T-helper 17 cell (primary cell): ENCODE data around the gene PTX3. TPM values are rescaled to one million over a fixed set of nuclear protein-coding genes. Genes with fewer than 3 reads are reported as not detected.

ENCODE experiments used
- ATAC-seq: fragments of 150-1000 bp; cut with Tn5 transposase; 2 replicates; pipeline ENCODE4 v1.10.0; 2021; ENCODE audit warnings: mild to moderate bottlenecking, moderate library complexity
- DNase-seq, 3 donors: peaks; one replicate each; pipeline versions ENCODE4 v3.0.0 to v3.0.0-alpha.2; 2020 to 2021
- H3K9me3 ChIP-seq: one replicate; pipeline ENCODE4 v1.7.0; 2013; ENCODE audit warnings: low read length, mild to moderate bottlenecking; ENCODE audit not compliant: control insufficient read depth, poor library complexity, severe bottlenecking
- H3K27ac Mint-ChIP-seq: one replicate; pipeline ENCODE4 v1.8.0; 2022; ENCODE audit warnings: mild to moderate bottlenecking, moderate library complexity, mixed read lengths
- H3K27me3 Mint-ChIP-seq: one replicate; pipeline ENCODE4 v1.8.0; 2022; ENCODE audit warnings: mixed read lengths
- H3K36me3 Mint-ChIP-seq: one replicate; pipeline ENCODE4 v1.8.0; 2022; ENCODE audit warnings: low read depth, mixed read lengths
- H3K4me1 Mint-ChIP-seq: one replicate; pipeline ENCODE4 v1.8.0; 2022; ENCODE audit warnings: mild to moderate bottlenecking, mixed read lengths
- H3K4me3 Mint-ChIP-seq: one replicate; pipeline ENCODE4 v1.8.0; 2022; ENCODE audit warnings: mild to moderate bottlenecking, moderate library complexity, mixed read lengths
- total RNA-seq, 4 donors: library from RNA in 2 of 4; stranded (reverse) in 2 of 4; gene quantifications; one replicate each; pipeline ENCODE4 v1.2.3 and lab custom pipeline; 2022 to 2026

PTX3 gene
- total RNA-seq, 2 donors from 2014 or later: 0.50 to 1.2 TPM

DNA sequence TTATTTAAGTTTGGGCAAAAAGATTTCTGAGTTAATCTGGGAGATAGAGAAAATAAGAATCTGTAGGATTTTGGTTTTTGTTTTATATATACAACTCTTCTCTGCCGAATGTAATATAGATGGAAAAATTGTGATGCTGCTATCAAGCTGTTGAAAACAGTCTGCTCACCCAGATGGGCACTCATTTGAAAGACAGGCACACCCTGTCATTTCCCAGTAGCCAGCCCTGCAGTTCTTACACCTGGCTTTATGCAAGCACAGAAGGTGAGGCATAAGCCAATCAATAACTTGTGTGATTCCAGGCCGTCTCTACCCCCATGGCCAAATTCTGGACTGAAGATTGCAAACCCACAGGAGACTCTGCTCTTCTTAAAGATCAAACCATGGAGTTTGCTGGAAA is 27.1 kb upstream of the PTX3 start:
- Mint-ChIP-seq H3K27me3 (no peaks in the 10 kb centered on the region), H3K4me1 (no peaks in the 10 kb centered on the region), H3K36me3 (no peaks in the 10 kb centered on the region), H3K4me3 (no peak overlapping the region), H3K27ac (no peak overlapping the region)
- no peak for ATAC-seq
- DNase-seq: no peak
- H3K9me3 ChIP-seq: no peaks in the 10 kb centered on the region

DNA sequence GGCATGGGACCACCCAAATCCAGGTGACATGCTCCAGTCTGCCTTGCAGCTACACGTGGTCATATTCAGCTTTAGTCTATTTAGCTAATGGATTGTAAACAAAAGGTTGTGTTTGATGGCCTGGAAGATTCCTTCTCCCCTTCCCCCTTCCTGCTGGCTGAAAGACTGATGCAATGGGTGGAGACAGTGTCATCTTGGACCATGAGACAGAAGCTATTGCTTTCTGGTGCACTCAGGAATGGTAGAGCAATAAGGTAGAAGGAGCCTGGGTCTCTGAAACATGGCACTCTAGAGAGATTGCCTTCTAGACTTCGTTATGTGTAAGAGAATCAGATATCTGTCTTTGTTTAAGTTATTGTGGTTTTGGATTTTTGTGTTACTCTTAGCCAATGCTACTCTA is 25.7 kb upstream of the PTX3 start:
- ATAC-seq: no peak
- Mint-ChIP-seq H3K27me3 (no peaks in the 10 kb centered on the region), H3K36me3 (no peaks in the 10 kb centered on the region), H3K4me1 (no peaks in the 10 kb centered on the region), H3K4me3 (no peak overlapping the region), H3K27ac (no peak overlapping the region)
- H3K9me3 ChIP-seq: no peaks in the 10 kb centered on the region
- no peak for DNase-seq

DNA sequence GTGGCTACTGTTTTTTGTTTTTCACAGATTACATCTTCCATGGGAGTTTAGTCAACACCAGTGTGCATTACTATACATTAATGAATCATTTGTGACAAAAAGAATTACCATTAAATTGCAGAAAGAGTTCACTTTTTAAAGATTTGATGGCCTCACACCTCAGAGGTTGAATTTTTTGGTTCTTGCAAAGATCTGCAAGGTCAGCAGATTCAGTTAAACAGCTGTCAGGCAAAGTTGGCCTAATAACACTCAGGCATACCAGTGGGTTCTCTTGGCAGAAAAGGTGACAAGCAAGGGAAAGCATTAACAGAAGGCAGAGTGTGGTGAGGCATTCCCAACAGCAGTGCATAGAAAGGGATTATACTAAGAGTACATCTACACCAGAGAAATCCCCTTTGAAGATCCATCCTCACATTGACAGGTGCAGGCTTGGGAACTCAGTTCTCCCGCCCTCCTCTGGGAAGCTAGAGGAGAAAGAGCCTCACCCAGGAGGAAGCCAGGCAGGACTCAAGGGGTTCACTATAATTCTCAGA is 24.3 kb upstream of the PTX3 start:
- no peaks in the 10 kb centered on the region for H3K4me1 Mint-ChIP-seq
- DNase-seq (no peak), ATAC-seq (no peak)
- no peaks in the 10 kb centered on the region for H3K36me3 Mint-ChIP-seq
- H3K27ac Mint-ChIP-seq: no peak overlapping the region
- no peaks in the 10 kb centered on the region for H3K27me3 Mint-ChIP-seq
- H3K9me3 ChIP-seq: no peaks in the 10 kb centered on the region
- no peak overlapping the region for H3K4me3 Mint-ChIP-seq

DNA sequence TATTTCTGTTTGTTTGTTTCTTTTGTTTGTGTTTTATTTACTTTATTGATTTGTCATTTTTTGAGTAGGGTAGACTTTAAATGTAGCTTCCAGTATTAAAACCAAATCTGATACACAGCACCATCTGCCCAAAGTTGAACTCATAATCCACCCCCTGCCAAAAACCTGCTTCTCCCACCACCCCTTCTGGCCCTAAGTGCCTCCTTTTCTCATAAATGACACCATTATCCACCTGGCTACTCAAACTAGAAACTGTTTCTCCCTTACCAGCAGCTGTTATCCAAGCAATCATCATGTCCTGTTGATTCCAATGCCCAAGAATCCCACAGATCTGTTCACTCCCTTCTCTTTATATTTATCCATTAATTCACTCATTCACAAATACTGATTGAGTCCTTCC is 21.8 kb upstream of the PTX3 start:
- Mint-ChIP-seq H3K27me3 (no peaks in the 10 kb centered on the region), H3K4me3 (no peak overlapping the region), H3K27ac (no peak overlapping the region), H3K4me1 (no peaks in the 10 kb centered on the region), H3K36me3 (no peaks in the 10 kb centered on the region)
- ATAC-seq: no peak
- no peak for DNase-seq
- no peaks in the 10 kb centered on the region for H3K9me3 ChIP-seq

DNA sequence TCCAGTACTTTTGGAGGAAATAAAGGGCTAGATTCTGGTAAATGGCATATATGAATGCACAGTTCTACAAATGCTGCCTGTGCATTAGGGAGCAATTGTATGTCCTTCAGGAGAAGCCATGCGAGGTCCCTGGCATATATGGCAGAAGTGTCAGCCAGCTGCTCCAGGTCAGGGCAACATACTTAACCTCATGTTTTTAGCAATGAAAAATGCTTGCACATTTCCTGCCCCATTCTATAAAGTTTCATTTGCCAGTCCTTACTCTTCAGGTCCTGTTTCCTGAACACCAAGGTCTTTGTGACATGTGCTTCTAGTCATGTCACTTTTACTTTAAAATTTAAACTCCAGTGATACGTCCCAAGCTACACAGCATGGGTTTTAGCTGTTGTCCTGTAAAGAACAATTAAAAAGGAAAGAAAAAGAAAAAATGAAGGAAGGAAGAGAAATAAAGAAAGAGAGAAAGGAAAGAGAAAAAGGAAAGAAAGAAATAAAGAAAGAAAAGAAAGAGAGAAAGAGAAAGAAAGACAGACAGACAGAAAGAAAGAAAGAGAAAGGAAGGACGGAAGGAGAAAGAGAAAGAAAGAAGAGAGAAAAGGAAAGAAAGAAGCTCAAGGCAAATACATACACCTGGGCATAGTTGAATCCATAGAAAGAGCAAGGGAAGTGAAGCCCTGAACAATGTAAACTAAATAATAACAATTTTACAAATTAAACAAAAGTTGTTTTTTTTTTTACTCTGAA is 20.1 kb upstream of the PTX3 start:
- no peaks in the 10 kb centered on the region for H3K9me3 ChIP-seq
- Mint-ChIP-seq H3K27ac (no peak overlapping the region), H3K4me1 (no peaks in the 10 kb centered on the region), H3K36me3 (no peaks in the 10 kb centered on the region), H3K4me3 (no peak overlapping the region), H3K27me3 (no peaks in the 10 kb centered on the region)
- ATAC-seq (no peak), DNase-seq (no peak)

DNA sequence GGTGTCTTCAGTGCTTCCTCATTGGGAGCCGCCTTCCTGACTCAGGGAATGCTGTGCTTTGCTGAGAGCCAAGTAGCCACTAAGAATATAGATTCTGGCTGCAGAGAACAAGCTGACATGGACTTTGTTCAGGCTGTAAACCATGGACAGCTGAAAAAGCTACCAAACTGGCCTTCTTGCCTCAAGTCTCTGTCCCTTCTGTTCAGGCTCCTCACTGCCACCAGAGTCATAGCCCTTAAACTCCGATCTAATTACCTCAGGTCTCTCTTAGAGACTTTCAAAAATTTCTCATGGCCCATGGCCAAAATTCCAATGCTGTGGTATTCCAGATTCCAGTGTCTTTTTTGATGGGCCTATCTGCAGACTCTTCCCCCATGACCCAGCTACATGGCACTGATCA is 19.4 kb upstream of the PTX3 start:
- H3K9me3 ChIP-seq: no peaks in the 10 kb centered on the region
- DNase-seq (no peak), ATAC-seq (no peak)
- no peaks in the 10 kb centered on the region for H3K4me1 Mint-ChIP-seq
- H3K4me3 Mint-ChIP-seq: no peak overlapping the region
- no peak overlapping the region for H3K27ac Mint-ChIP-seq
- H3K27me3 Mint-ChIP-seq: no peaks in the 10 kb centered on the region
- no peaks in the 10 kb centered on the region for H3K36me3 Mint-ChIP-seq

DNA sequence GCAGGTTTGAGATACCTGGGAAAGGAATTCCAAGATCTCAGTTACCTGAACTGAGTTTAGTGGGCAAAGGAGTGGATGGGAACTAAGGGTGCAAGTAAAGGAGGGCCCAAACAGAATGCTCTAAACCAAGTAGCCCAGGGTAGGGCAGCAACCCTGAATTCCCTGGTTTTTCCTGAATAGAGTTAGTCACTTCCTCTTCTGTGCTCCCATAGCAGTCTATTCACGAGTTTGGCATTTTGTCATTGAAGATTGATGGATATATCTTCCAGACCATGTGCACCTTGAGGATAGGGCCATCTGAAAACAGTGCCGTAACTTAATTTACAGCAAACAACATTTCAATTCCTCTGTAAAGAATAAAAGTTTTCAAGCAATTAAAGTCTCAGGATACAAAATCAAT is 18.5 kb upstream of the PTX3 start:
- H3K4me1 Mint-ChIP-seq: no peaks in the 10 kb centered on the region
- DNase-seq (no peak), ATAC-seq (no peak)
- H3K4me3 Mint-ChIP-seq: no peak overlapping the region
- H3K9me3 ChIP-seq: no peaks in the 10 kb centered on the region
- H3K27ac Mint-ChIP-seq: no peak overlapping the region
- no peaks in the 10 kb centered on the region for H3K36me3 Mint-ChIP-seq
- H3K27me3 Mint-ChIP-seq: no peaks in the 10 kb centered on the region

DNA sequence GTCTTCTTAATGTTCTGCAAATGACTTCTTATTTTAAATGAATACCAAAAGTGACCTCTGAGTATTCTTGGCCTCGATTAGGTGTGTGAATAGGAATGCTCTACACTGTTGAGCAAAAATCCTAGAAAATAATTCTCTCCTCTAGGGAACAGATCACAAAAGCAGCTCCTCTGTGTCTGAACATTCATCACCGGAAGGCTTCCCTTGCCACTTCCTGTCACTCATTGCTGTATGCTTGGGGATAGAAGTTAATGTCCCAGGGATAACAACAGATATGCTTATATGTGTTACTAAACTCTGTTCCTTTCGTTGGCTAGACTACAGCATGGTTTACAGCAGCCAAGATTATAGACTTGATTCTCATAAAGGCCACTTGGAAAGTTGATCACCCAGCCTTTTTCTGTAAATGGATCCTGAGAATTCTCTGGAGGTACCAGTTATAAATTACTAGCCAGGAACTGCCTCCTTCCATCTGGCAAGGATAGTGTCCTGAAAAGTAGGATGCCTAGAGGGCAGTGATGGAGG is 16.0 kb upstream of the PTX3 start:
- H3K4me1 Mint-ChIP-seq: no peaks in the 10 kb centered on the region
- no peaks in the 10 kb centered on the region for H3K36me3 Mint-ChIP-seq
- H3K4me3 Mint-ChIP-seq: no peak overlapping the region
- H3K9me3 ChIP-seq: no peaks in the 10 kb centered on the region
- H3K27ac Mint-ChIP-seq: no peak overlapping the region
- H3K27me3 Mint-ChIP-seq: no peaks in the 10 kb centered on the region
- ATAC-seq (no peak), DNase-seq (no peak)

DNA sequence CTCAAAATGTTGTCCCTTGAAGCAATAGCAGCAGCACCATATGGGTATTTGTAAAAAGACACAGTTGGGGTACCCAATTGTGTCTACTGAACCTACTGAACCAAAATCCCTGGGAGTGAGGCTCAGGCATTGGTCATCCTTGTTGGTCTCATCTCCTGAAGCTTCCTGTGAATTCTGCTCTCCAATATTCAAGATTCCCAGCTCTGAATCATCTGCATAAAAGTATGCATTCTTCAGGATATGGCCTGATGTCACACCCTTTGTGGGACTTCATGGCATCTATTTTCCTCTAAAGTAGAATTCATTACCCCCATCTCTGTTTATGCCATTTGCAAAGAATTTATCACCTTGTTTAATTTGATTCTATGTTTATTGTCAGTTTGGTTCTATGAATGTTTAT is 13.3 kb upstream of the PTX3 start:
- DNase-seq (no peak), ATAC-seq (no peak)
- no peak overlapping the region for H3K27ac Mint-ChIP-seq
- H3K36me3 Mint-ChIP-seq: no peaks in the 10 kb centered on the region
- no peaks in the 10 kb centered on the region for H3K27me3 Mint-ChIP-seq
- no peak overlapping the region for H3K4me3 Mint-ChIP-seq
- no peaks in the 10 kb centered on the region for H3K9me3 ChIP-seq
- no peaks in the 10 kb centered on the region for H3K4me1 Mint-ChIP-seq

DNA sequence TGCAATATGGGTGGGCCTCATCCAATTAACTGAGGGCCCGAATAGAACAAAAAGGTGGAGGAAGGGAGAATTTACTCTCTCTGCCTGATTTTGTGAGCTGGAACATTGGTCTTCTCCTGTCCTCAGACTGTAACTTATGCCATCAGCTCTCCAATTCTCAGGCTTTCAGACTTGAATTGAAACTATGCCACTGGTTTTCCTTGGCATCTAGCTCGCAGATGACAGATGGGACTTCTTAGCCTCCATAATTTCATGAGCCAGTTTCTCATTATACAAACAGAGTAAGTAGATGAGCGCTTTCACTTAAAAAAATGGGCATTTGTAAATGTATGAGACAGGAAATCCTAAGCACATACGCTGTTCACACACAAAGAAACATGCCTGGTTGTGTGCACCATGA is 8.7 kb upstream of the PTX3 start:
- no peaks in the 10 kb centered on the region for H3K9me3 ChIP-seq
- Mint-ChIP-seq H3K4me3 (no peak overlapping the region), H3K27ac (no peak overlapping the region), H3K27me3 (no peaks in the 10 kb centered on the region), H3K36me3 (no peaks in the 10 kb centered on the region), H3K4me1 (no peaks in the 10 kb centered on the region)
- DNase-seq (no peak), ATAC-seq (no peak)

DNA sequence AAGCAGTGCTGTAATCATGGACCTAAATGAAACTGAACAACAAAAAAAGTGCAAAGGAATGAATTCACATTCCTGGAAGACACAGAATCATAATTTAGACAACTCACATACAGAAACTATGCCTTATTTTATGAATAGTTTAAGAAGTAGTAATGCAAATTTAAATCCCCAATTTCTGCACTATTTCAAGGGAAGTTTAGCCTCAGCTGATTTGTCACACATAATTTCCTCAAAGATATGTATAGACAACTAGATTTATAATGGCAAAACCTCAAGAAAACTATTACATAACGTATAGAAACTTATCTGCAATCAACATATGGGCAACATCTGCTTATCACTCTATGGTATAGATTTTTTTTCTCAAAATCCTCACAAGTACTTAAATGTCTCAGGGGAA is 7.8 kb upstream of the PTX3 start:
- Mint-ChIP-seq H3K27me3 (no peaks in the 10 kb centered on the region), H3K4me1 (no peaks in the 10 kb centered on the region), H3K36me3 (no peaks in the 10 kb centered on the region), H3K27ac (no peak overlapping the region), H3K4me3 (no peak overlapping the region)
- H3K9me3 ChIP-seq: no peaks in the 10 kb centered on the region
- DNase-seq (no peak), ATAC-seq (no peak)

DNA sequence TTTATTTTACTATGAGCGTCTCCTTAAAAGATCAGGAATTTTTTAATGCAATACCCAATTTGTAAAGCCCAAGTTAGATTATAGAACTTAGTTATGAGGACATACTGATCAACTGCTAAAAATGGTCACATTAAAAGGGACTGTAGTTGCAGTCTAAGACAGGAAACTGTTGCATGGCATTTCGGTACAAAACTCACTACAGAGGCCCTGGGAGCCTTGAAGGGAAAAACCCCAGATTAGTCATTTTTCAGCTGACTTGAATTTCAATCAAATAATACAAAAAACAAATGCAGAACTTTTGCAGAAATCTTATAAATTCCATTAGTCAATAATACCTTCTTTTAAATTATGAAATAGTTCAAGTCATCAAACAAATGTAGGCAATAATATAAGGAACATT is 6.9 kb upstream of the PTX3 start:
- no peak for DNase-seq
- Mint-ChIP-seq H3K4me1 (no peaks in the 10 kb centered on the region), H3K4me3 (no peak overlapping the region), H3K27ac (no peak overlapping the region), H3K36me3 (no peaks in the 10 kb centered on the region), H3K27me3 (no peaks in the 10 kb centered on the region)
- H3K9me3 ChIP-seq: no peaks in the 10 kb centered on the region
- no peak for ATAC-seq

DNA sequence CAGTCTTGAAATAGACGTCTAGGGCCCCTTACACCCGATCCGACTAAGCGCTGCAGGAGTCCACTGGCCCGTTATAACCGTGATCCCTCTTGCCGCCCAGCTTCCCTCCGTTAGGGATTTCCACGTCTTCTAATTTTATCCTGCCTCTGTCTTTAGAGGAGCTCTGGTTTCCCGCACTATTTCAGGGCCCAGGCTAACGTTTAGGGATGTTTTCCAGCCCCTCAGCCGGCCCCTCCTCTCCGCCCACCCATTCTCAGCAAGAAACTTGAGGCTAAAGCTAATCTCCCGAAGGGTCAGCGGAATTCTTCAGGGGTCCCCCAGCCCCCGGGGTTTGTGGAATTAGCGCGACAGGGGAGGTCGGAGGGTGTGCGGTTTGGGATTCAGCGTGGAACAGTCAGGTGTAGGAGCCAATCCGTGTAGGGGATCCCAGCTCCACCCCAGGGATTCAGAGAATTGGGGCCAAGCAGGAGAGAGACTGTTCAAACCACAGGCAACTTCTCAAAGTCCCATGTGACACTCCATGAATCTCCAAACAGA is 1.6 kb downstream of the PTX3 start:
- DNase-seq (no peak), ATAC-seq (no peak)
- Mint-ChIP-seq H3K36me3 (peaks cover 2% of the 10 kb centered on the region), H3K27me3 (peaks cover 38% of the 10 kb centered on the region), H3K27ac (no peak overlapping the region), H3K4me3 (no peak overlapping the region), H3K4me1 (peaks cover 7% of the 10 kb centered on the region)
- no peaks in the 10 kb centered on the region for H3K9me3 ChIP-seq

DNA sequence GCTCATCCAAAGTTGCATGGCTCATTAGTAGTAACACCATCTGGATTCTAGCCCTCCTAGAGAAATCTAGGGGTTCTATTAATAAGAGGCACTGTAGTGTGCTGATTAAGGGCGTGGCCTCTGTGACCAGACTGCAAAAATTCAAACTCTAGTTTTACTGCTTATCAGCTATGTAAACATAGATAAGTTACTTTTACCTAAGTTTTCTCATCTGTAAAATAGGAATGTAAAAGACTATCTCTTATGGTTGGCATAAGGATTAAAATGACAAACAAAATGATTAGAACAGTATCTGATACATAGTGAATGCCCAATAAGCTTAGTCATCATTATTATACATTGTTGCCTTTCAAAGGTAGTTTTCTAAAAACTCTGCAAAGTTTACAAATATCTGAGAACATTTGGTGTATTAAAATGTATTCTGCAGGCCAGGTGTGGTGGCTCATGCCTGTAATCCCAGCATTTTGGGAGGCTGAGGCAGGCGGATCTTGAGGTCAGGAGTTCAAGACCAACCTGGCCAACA is 4.5 kb downstream of the PTX3 start:
- DNase-seq (no peak), ATAC-seq (no peak)
- H3K27me3 Mint-ChIP-seq: peaks cover 35% of the 10 kb centered on the region
- H3K4me3 Mint-ChIP-seq: no peak overlapping the region
- H3K36me3 Mint-ChIP-seq: peaks cover 2% of the 10 kb centered on the region
- no peak overlapping the region for H3K27ac Mint-ChIP-seq
- peaks cover 7% of the 10 kb centered on the region for H3K4me1 Mint-ChIP-seq
- H3K9me3 ChIP-seq: no peaks in the 10 kb centered on the region
